Kidney epithelial cell (primary cell): ENCODE measurements around the gene ZBTB42. TPM values are rescaled to one million over a fixed set of nuclear protein-coding genes. Genes with fewer than 3 reads are reported as not detected.

Experiments
- DNase-seq: peaks from one replicate; pipeline ENCODE4 v3.0.0-alpha.2; 2010; ENCODE audit warnings: low read depth
- H3K27me3 ChIP-seq: 2 replicates; pipeline ENCODE4 v1.6.0; 2011; ENCODE audit warnings: low read length; ENCODE audit not compliant: control insufficient read depth, insufficient read depth
- H3K36me3 ChIP-seq: 2 replicates; pipeline ENCODE4 v1.5.1; 2011; ENCODE audit warnings: low read length; ENCODE audit not compliant: control insufficient read depth, insufficient read depth
- H3K4me3 ChIP-seq: 2 replicates; pipeline ENCODE4 v1.5.1; 2011; ENCODE audit warnings: low read depth, mild to moderate bottlenecking, control low read depth, low read length
- CTCF ChIP-seq: IDR thresholded peaks from 2 replicates; pipeline ENCODE4 v1.5.1; 2011; ENCODE audit warnings: mild to moderate bottlenecking, moderate library complexity, low read length, control low read depth, inconsistent platforms; ENCODE audit not compliant: insufficient read depth, poor library complexity, severe bottlenecking
- total RNA-seq: library from RNA; depleted of rRNA; stranded (reverse); fragments of >200 nt; gene quantifications from 2 replicates; pipeline ENCODE4 v1.2.3, GENCODE V29; 2015

Gene ZBTB42
- total RNA-seq, 1 donor from 2014 or later, result 8.4 TPM

GRCh38 chr14:104803280-104803911 lies 2.5 kb downstream of the ZBTB42 start:
- H3K27me3 ChIP-seq, result no peaks in the 10 kb centered on the region
- H3K36me3 ChIP-seq, result no peaks in the 10 kb centered on the region
- H3K4me3 ChIP-seq, result no peak overlapping the region
- peak; percentile 10 for TF ChIP-seq CTCF
- DNase-seq, result no peak

GRCh38 chr14:104803912-104804410 lies 3.1 kb downstream of the ZBTB42 start:
- H3K36me3 ChIP-seq, result no peaks in the 10 kb centered on the region
- no peaks in the 10 kb centered on the region for H3K27me3 ChIP-seq
- no peak for TF ChIP-seq CTCF
- no peak for DNase-seq
- H3K4me3 ChIP-seq, result no peak overlapping the region

GRCh38 chr14:104804481-104805325 lies 3.8 kb downstream of the ZBTB42 start:
- Histone ChIP-seq H3K36me3 (no peaks in the 10 kb centered on the region), H3K27me3 (no peaks in the 10 kb centered on the region), H3K4me3 (no peak overlapping the region)
- no peak for DNase-seq
- no peak for TF ChIP-seq CTCF

GRCh38 chr14:104805326-104805678 lies 4.4 kb downstream of the ZBTB42 start:
- no peaks in the 10 kb centered on the region for H3K36me3 ChIP-seq
- H3K27me3 ChIP-seq, result no peaks in the 10 kb centered on the region
- no peak for DNase-seq
- no peak for TF ChIP-seq CTCF
- no peak overlapping the region for H3K4me3 ChIP-seq

GRCh38 chr14:104805941-104806624 lies 5.2 kb downstream of the ZBTB42 start:
- no peaks in the 10 kb centered on the region for H3K27me3 ChIP-seq
- H3K4me3 ChIP-seq, result no peak overlapping the region
- DNase-seq, result no peak
- TF ChIP-seq CTCF, result no peak
- no peaks in the 10 kb centered on the region for H3K36me3 ChIP-seq
